HepG2 (cell line): ENCODE results near the gene TADA2B. TPM values are rescaled to one million over a fixed set of nuclear protein-coding genes. Genes with fewer than 3 reads are reported as not detected.

Source experiments
- MBD4 ChIP-seq: IDR thresholded peaks from 2 replicates; pipeline ENCODE4 v1.6.1; 2012; ENCODE audit warnings: low read length, inconsistent platforms, borderline replicate concordance
- NFE2 ChIP-seq: sonication (generic); formaldehyde crosslinking; IDR thresholded peaks from 2 replicates; pipeline ENCODE4 v1.4.0; 2020; ENCODE audit warnings: missing genetic modification reagents
- NR2F2 ChIP-seq: IDR thresholded peaks from 2 replicates; pipeline ENCODE4 v1.6.1; 2012; ENCODE audit warnings: low read depth, inconsistent platforms, borderline replicate concordance
- STAG1 ChIP-seq: sonication (generic); formaldehyde crosslinking; IDR thresholded peaks from 2 replicates; pipeline ENCODE4 v1.4.0; 2020; ENCODE audit warnings: missing genetic modification reagents
- TERF1 ChIP-seq: sonication (generic); formaldehyde crosslinking; IDR thresholded peaks from 2 replicates; pipeline ENCODE4 v1.8.0; 2022; ENCODE audit warnings: mild to moderate bottlenecking, missing genetic modification reagents, moderate library complexity
- ZNF136 ChIP-seq: sonication (generic); formaldehyde crosslinking; IDR thresholded peaks from 2 replicates; pipeline ENCODE4 v1.8.1; 2022; ENCODE audit warnings: low read depth, mild to moderate bottlenecking, moderate library complexity, missing genetic modification reagents
- ZNF17 ChIP-seq: sonication (generic); formaldehyde crosslinking; IDR thresholded peaks from 2 replicates; pipeline ENCODE4 v1.5.0; 2020; ENCODE audit warnings: mild to moderate bottlenecking, missing genetic modification reagents
- ZNF432 ChIP-seq: sonication (generic); formaldehyde crosslinking; IDR thresholded peaks from 2 replicates; pipeline ENCODE4 v1.5.0; 2020; ENCODE audit warnings: missing genetic modification reagents, mild to moderate bottlenecking, borderline replicate concordance
- polyA plus RNA-seq, 8 experiments: library from polyadenylated mRNA; depleted of rRNA in 3 of 8; stranded (reverse) in 7 of 8; unstranded in 1 of 8; fragments of >200 nt; fragmentation: Illumina TruSeq in 4 of 8; extraction: Trizol in 4 of 8; gene quantifications; 2 replicates each; pipeline versions ENCODE4 v1.2.1 to v1.2.3, GENCODE V29; 2011 to 2016; ENCODE audit warnings: low read depth in 4 of 8, missing spikeins in 1 of 8, mixed read lengths in 1 of 8; ENCODE audit not compliant: insufficient read depth in 1 of 8
- total RNA-seq, 5 experiments: library from RNA; depleted of rRNA; stranded (reverse); fragments of >200 nt; fragmentation: Illumina TruSeq; extraction: Trizol; gene quantifications; 2 replicates each; pipeline ENCODE4 v1.2.3, GENCODE V29; 2016; ENCODE audit warnings: low read depth in 1 of 5
- TF ChIP-seq, protein P1 (sequence below), 2 experiments: fragments of 450-650 bp in 1 of 2; sonication (generic) in 1 of 2; formaldehyde crosslinking in 1 of 2; IDR thresholded peaks; 2 replicates each; pipeline versions ENCODE4 v1.6.1 to v1.8.0; 2016 to 2022; ENCODE audit warnings: antibody characterized with exemption in 1 of 2, mild to moderate bottlenecking in 1 of 2, missing genetic modification reagents in 1 of 2
- TF ChIP-seq, protein P2 (sequence below): sonication (generic); formaldehyde crosslinking; IDR thresholded peaks from 2 replicates; pipeline ENCODE4 v1.5.0; 2020; ENCODE audit warnings: mild to moderate bottlenecking, missing genetic modification reagents, moderate library complexity

TADA2B gene
- total and polyA plus RNA-seq, 2 of the 13 experiments (the other 11 are each of a cell fraction or from before 2014, with no cell fraction given): 4.6 to 8.9 TPM

DNA sequence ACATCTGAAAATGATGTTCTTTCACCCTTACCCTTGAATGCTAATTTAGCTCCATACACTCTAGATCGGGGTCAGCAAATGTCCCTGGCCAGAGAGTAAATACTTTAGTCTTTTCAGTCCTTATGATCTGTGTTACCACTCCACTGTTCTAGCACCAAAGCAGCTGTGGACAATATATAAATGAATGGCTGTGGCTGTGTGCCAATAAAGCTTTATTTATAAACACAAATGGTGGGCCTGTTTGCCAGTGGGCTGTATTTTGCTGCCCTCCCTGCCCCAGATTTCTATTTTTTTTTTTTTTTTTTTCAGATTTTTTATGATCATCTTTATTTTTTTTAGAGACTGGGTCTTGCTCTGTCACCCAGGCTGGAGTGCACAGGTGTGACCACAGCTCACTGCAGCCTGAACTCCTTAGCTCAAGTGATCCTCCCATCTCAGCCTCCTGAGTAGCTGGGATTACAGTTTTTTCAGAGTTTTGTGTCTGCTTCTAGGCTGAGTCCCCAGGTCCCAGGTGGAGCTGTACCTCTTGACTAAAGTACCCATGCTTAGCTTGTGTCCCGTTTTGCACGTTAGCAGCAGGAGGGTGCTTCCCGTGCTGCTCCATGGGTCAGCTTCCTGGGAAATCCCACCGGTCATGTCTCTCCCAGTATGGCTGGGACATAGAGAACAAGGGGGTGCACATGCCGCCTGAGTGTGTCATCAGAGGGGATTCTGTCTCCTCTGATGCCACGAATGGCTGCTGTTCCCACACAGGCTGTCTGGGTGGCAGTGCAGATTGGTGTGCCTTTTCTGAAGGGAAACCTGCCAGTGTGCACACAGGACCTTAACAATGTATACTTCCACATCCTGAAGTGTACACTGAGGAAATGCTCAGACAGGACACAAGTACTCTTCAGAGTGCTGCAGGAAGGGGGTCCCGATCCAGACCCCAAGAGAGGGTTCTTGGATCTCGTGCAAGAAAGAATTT, 40.7 kb downstream of the TADA2B start (continued):
- TF ChIP-seq, protein P1, sequence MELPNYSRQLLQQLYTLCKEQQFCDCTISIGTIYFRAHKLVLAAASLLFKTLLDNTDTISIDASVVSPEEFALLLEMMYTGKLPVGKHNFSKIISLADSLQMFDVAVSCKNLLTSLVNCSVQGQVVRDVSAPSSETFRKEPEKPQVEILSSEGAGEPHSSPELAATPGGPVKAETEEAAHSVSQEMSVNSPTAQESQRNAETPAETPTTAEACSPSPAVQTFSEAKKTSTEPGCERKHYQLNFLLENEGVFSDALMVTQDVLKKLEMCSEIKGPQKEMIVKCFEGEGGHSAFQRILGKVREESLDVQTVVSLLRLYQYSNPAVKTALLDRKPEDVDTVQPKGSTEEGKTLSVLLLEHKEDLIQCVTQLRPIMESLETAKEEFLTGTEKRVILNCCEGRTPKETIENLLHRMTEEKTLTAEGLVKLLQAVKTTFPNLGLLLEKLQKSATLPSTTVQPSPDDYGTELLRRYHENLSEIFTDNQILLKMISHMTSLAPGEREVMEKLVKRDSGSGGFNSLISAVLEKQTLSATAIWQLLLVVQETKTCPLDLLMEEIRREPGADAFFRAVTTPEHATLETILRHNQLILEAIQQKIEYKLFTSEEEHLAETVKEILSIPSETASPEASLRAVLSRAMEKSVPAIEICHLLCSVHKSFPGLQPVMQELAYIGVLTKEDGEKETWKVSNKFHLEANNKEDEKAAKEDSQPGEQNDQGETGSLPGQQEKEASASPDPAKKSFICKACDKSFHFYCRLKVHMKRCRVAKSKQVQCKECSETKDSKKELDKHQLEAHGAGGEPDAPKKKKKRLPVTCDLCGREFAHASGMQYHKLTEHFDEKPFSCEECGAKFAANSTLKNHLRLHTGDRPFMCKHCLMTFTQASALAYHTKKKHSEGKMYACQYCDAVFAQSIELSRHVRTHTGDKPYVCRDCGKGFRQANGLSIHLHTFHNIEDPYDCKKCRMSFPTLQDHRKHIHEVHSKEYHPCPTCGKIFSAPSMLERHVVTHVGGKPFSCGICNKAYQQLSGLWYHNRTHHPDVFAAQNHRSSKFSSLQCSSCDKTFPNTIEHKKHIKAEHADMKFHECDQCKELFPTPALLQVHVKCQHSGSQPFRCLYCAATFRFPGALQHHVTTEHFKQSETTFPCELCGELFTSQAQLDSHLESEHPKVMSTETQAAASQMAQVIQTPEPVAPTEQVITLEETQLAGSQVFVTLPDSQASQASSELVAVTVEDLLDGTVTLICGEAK (IDR thresholded peaks at IDR 0.05): peak; percentile 71
- TF ChIP-seq, protein P1 (CRISPR knock-in tag; IDR thresholded peaks at IDR 0.05): peak; percentile 98
- no peak for TF ChIP-seq NFE2 (CRISPR knock-in tag)
- TF ChIP-seq STAG1 (CRISPR knock-in tag): 0 out of 2 replicates have a peak, but pooled peaks have one; percentile 23
- TF ChIP-seq, protein P2, sequence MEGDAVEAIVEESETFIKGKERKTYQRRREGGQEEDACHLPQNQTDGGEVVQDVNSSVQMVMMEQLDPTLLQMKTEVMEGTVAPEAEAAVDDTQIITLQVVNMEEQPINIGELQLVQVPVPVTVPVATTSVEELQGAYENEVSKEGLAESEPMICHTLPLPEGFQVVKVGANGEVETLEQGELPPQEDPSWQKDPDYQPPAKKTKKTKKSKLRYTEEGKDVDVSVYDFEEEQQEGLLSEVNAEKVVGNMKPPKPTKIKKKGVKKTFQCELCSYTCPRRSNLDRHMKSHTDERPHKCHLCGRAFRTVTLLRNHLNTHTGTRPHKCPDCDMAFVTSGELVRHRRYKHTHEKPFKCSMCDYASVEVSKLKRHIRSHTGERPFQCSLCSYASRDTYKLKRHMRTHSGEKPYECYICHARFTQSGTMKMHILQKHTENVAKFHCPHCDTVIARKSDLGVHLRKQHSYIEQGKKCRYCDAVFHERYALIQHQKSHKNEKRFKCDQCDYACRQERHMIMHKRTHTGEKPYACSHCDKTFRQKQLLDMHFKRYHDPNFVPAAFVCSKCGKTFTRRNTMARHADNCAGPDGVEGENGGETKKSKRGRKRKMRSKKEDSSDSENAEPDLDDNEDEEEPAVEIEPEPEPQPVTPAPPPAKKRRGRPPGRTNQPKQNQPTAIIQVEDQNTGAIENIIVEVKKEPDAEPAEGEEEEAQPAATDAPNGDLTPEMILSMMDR (CRISPR knock-in tag): peak; percentile 30; the same call in 1 of the 2 replicates
- no peak for TF ChIP-seq ZNF432
- no peak for TF ChIP-seq NR2F2
- no peak for TF ChIP-seq ZNF136 (CRISPR knock-in tag)
- TF ChIP-seq MBD4: no peak
- no peak for TF ChIP-seq ZNF17 (CRISPR knock-in tag)
- TF ChIP-seq TERF1 (CRISPR knock-in tag): no peak
